Measurements from ENCODE around the gene GREB1. TPM values are rescaled to one million over a fixed set of nuclear protein-coding genes. Genes with fewer than 3 reads are reported as not detected.

The GREB1 gene
- total and polyA plus RNA-seq, 2 of the 13 experiments (the other 11 are each of a cell fraction or from before 2014, with no cell fraction given): 31.3 to 61.2 TPM

DNA sequence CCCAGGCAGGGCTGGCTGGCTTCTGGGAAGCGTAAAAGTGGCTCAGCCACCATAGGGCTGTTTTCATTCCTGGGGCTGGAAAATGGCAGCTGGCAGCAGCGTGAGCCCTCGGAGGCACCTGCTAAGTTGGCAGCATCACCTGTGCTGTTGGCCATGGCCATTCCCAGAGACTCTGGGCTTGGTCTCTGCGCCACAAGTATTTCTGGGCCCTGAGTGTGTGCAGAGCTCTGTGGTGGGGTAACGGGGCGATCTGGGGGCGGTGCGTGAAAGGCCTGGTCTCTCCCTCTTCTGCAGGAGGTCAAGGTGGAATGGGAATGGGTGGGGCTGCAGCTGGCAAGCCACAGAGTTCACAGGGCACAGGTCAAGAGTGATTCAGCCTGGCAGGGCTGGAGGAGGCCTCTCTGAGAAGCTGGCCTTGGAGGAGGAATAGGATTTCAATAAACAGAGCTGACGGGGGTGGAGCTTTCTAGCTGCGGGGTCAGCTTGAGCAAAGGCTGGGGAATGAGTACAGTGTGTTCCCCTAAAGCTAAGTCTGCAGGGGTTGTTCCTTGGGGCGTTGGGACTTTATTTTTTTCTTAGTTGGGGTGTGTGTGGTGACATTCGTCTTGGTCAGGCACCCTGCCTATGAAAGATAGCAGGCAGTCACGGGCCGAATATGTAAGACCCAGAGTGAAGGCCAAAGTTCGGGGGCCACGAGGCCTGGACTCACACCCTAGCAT is 146.5 kb downstream of the GREB1 start (continued):
- TF ChIP-seq, protein P1, sequence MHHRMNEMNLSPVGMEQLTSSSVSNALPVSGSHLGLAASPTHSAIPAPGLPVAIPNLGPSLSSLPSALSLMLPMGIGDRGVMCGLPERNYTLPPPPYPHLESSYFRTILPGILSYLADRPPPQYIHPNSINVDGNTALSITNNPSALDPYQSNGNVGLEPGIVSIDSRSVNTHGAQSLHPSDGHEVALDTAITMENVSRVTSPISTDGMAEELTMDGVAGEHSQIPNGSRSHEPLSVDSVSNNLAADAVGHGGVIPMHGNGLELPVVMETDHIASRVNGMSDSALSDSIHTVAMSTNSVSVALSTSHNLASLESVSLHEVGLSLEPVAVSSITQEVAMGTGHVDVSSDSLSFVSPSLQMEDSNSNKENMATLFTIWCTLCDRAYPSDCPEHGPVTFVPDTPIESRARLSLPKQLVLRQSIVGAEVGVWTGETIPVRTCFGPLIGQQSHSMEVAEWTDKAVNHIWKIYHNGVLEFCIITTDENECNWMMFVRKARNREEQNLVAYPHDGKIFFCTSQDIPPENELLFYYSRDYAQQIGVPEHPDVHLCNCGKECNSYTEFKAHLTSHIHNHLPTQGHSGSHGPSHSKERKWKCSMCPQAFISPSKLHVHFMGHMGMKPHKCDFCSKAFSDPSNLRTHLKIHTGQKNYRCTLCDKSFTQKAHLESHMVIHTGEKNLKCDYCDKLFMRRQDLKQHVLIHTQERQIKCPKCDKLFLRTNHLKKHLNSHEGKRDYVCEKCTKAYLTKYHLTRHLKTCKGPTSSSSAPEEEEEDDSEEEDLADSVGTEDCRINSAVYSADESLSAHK (CRISPR knock-in tag; IDR thresholded peaks at IDR 0.05; ENCODE audit: borderline replicate concordance): no peak
- TF ChIP-seq NR2F2 (IDR thresholded peaks at IDR 0.05; ENCODE audit: borderline replicate concordance, low read depth): peak; percentile 87
- TF ChIP-seq SOX13 (IDR thresholded peaks at IDR 0.05): no peak
- TF ChIP-seq SOX13 (CRISPR knock-in tag; conservative IDR thresholded peaks at IDR 0.05 in 1 of 2, IDR thresholded peaks at IDR 0.05 in 1 of 2): peak in 1 of 2 experiments; percentile 49; a peak in 1 of 4 replicates
- TF ChIP-seq ZNF260 (CRISPR knock-in tag; IDR thresholded peaks at IDR 0.05; ENCODE audit: borderline replicate concordance, low read depth): no peak
- no peak for TF ChIP-seq SRSF1 (optimal IDR thresholded peaks at IDR 0.05; ENCODE audit: low read depth, low read length)
- TF ChIP-seq, protein P2, sequence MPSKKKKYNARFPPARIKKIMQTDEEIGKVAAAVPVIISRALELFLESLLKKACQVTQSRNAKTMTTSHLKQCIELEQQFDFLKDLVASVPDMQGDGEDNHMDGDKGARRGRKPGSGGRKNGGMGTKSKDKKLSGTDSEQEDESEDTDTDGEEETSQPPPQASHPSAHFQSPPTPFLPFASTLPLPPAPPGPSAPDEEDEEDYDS (CRISPR knock-in tag; IDR thresholded peaks at IDR 0.05): 0 out of 2 replicates have a peak, but pooled peaks have one; percentile 19
- TF ChIP-seq ZBTB1 (CRISPR knock-in tag; IDR thresholded peaks at IDR 0.05; ENCODE audit: borderline replicate concordance): no peak
- TF ChIP-seq, protein P3, sequence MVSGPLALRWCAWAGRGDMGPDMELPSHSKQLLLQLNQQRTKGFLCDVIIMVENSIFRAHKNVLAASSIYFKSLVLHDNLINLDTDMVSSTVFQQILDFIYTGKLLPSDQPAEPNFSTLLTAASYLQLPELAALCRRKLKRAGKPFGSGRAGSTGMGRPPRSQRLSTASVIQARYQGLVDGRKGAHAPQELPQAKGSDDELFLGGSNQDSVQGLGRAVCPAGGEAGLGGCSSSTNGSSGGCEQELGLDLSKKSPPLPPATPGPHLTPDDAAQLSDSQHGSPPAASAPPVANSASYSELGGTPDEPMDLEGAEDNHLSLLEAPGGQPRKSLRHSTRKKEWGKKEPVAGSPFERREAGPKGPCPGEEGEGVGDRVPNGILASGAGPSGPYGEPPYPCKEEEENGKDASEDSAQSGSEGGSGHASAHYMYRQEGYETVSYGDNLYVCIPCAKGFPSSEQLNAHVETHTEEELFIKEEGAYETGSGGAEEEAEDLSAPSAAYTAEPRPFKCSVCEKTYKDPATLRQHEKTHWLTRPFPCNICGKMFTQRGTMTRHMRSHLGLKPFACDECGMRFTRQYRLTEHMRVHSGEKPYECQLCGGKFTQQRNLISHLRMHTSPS (CRISPR knock-in tag; IDR thresholded peaks at IDR 0.05; ENCODE audit: low read depth): peak; percentile 83; the same call in 1 of the 2 replicates
- TF ChIP-seq ZNF510 (CRISPR knock-in tag; IDR thresholded peaks at IDR 0.05; ENCODE audit: low read depth): no peak
- TF ChIP-seq, protein P4, sequence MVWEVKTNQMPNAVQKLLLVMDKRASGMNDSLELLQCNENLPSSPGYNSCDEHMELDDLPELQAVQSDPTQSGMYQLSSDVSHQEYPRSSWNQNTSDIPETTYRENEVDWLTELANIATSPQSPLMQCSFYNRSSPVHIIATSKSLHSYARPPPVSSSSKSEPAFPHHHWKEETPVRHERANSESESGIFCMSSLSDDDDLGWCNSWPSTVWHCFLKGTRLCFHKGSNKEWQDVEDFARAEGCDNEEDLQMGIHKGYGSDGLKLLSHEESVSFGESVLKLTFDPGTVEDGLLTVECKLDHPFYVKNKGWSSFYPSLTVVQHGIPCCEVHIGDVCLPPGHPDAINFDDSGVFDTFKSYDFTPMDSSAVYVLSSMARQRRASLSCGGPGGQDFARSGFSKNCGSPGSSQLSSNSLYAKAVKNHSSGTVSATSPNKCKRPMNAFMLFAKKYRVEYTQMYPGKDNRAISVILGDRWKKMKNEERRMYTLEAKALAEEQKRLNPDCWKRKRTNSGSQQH (CRISPR knock-in tag; IDR thresholded peaks at IDR 0.05; ENCODE audit: low read depth): 0 out of 2 replicates have a peak, but pooled peaks have one; percentile 67
- TF ChIP-seq SMAD1 (CRISPR knock-in tag; IDR thresholded peaks at IDR 0.05; ENCODE audit: borderline replicate concordance, low read depth): 0 out of 2 replicates have a peak, but pooled peaks have one; percentile 42
- TF ChIP-seq ZNF350 (CRISPR knock-in tag; IDR thresholded peaks at IDR 0.05; ENCODE audit: borderline replicate concordance, low read depth): no peak
- TF ChIP-seq HNF4G (IDR thresholded peaks at IDR 0.05; ENCODE audit: borderline replicate concordance, low read depth, low read length): peak; percentile 16; the same call in 1 of the 2 replicates
- TF ChIP-seq HNF4G (CRISPR knock-in tag; IDR thresholded peaks at IDR 0.05; ENCODE audit: borderline replicate concordance, low read depth): no peak
- peak; percentile 21; the same call in 1 of the 2 replicates for TF ChIP-seq WIZ (CRISPR knock-in tag; IDR thresholded peaks at IDR 0.05)
- no peak for TF ChIP-seq HOXA9 (CRISPR knock-in tag; IDR thresholded peaks at IDR 0.05; ENCODE audit: borderline replicate concordance)
- TF ChIP-seq, protein P5, sequence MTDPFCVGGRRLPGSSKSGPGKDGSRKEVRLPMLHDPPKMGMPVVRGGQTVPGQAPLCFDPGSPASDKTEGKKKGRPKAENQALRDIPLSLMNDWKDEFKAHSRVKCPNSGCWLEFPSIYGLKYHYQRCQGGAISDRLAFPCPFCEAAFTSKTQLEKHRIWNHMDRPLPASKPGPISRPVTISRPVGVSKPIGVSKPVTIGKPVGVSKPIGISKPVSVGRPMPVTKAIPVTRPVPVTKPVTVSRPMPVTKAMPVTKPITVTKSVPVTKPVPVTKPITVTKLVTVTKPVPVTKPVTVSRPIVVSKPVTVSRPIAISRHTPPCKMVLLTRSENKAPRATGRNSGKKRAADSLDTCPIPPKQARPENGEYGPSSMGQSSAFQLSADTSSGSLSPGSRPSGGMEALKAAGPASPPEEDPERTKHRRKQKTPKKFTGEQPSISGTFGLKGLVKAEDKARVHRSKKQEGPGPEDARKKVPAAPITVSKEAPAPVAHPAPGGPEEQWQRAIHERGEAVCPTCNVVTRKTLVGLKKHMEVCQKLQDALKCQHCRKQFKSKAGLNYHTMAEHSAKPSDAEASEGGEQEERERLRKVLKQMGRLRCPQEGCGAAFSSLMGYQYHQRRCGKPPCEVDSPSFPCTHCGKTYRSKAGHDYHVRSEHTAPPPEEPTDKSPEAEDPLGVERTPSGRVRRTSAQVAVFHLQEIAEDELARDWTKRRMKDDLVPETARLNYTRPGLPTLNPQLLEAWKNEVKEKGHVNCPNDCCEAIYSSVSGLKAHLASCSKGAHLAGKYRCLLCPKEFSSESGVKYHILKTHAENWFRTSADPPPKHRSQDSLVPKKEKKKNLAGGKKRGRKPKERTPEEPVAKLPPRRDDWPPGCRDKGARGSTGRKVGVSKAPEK (CRISPR knock-in tag; IDR thresholded peaks at IDR 0.05; ENCODE audit: borderline replicate concordance): 0 out of 2 replicates have a peak, but pooled peaks have one; percentile 11

Measured in HepG2 (cell line).